Measurements from ENCODE around the gene CATSPER3. TPM values are rescaled to one million over a fixed set of nuclear protein-coding genes. Genes with fewer than 3 reads are reported as not detected.
A peak's percentile ranks its signal among the peaks of the same experiment; 100 is the strongest.

CATSPER3 gene
- not detected for polyA plus RNA-seq (2012; ENCODE audit: missing spikeins)

DNA sequence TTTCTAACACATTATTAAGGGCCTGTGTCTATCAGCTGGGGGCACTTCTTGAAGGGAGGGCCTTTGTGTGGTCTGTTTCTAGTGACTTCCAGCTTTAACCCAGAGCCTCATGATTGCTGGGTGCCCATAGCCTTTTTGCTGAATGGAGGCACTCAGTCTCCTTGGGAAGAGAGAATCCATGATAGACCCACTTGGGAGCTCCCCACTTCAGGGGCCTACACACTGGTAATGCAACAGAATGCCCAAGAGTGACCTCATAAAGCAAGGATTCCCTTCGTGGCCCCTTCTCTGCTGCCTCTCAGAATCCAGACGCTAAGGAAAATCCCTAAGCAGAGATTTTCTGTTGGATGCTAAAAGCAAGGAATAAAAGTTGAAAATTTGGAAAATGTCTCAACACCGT, at the start of gene CATSPER3:
Gene CATSPER3, plus strand, starts transcription at position 301 of the 400 bp plus-strand sequence. Its CDS starts 85 bp downstream, at position 386.
- FAIRE-seq = no peak
- TF ChIP-seq POLR2AphosphoS5 (IDR thresholded peaks at IDR 0.05; ENCODE audit: low read depth, low read length) (no peak), TAF1 (IDR thresholded peaks at IDR 0.05; ENCODE audit: borderline replicate concordance, low read depth, low read length) (no peak), POLR2A (IDR thresholded peaks at IDR 0.05; ENCODE audit: low read depth, low read length) (no peak)

DNA sequence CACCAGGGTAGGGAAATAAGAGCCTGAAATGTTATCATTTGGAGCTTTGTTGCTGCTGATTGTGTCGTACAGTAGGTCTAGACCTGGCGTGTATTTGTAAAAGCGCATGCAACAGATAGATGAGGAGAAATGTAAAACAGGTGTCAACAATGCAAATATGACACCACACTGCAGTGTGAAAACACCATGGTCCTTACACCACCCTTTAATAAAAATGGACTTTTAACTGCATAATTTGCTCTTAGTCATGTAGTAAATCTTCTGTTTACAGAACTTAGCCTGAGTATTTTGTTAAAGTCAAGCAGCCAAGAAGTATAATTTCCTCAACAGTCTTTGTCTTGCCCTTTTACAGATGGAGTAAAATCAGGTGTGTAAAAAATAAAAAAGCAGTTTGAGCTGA, 48.8 kb upstream of the CATSPER3 start:
- TF ChIP-seq TAF1 (IDR thresholded peaks at IDR 0.05; ENCODE audit: borderline replicate concordance, low read depth, low read length) (no peak), POLR2A (IDR thresholded peaks at IDR 0.05; ENCODE audit: low read depth, low read length) (no peak), POLR2AphosphoS5 (IDR thresholded peaks at IDR 0.05; ENCODE audit: low read depth, low read length) (no peak)
- no peak for FAIRE-seq
- DNase-seq (ENCODE audit: insufficient read length) = no peak

More for the DNA sequence above, at the start of gene CATSPER3:
- DNase-seq (ENCODE audit: insufficient read length) = no peak

DNA sequence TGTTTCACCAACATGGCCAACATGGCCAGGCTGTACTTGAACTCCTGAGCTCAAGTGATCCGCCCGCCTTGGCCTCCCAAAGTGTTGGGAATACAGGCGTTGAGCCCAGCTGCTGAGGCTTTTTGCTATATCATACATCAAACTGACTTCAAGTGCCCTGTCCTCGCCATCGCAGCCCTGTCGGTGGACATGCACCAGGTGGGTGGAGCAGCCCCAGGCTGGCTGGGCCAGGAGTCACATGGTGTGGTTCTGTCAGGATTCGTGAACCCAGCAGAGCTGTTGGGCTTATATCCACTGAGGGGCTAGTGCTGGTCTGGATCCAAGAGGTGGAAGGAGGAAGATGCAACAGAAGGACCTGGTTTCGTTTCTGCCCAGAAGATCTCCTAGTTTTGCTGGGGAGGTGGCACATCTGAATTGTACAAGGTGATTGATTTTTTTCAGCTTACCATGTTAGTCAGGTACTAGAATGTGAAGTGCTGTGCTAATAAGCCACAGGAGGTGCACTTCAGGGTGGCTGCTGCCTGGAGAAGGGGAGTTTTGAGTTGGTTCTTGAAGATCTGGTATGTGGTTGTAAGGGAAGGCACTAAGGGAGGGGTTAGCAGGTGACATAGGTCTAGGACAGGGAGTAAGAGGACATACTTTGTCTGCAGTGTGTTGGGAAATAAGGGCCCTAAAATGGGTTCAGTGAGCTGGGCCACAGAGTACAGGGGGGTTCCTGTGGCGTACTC, 46.7 kb upstream of the CATSPER3 start:
- no peak for TF ChIP-seq TAF1 (IDR thresholded peaks at IDR 0.05; ENCODE audit: borderline replicate concordance, low read depth, low read length)
- DNase-seq (ENCODE audit: insufficient read length) = no peak
- FAIRE-seq = no peak

DNA sequence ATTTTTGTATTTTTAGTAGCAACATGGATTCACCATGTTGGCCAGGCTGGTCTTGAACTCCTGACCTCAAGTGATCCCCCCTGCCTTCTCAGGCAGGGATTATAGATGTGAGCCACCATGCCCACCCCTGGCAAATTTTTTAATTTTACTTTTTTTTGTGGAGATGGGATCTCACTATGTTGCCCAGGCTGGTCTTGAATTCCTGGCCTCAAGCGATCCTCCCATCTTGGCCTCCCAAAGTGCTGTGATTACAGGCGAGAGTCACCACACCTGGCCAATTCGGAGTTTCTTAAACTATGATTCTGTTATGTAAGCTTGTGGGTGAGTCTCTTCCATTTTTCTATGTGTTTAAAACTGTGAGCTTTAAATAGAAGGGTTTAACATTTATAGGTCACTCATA, 35.2 kb upstream of the CATSPER3 start:
- no peak for DNase-seq (ENCODE audit: insufficient read length)
- no peak for TF ChIP-seq POLR2AphosphoS5 (IDR thresholded peaks at IDR 0.05; ENCODE audit: low read depth, low read length)
- no peak for TF ChIP-seq TAF1 (IDR thresholded peaks at IDR 0.05; ENCODE audit: borderline replicate concordance, low read depth, low read length)
- no peak for TF ChIP-seq POLR2A (IDR thresholded peaks at IDR 0.05; ENCODE audit: low read depth, low read length)
- FAIRE-seq = no peak

DNA sequence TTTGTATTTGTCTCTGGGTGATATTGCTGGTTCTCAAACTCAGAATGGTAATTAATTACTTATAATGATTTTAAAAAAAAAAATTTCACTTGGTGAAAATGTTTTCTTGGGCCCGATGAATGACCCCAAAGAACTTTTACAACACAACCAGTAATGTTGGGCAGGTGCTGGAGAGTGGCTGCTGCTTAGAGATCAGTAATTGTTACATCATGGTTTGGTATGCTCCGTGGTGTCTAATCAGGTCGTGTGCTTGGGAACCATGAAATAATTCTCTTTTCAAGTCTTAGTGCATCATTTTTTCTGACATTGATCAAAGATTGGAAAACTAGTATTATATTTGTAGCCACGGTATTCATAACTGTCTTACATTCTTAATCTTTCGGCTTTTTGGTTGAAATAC, 33.5 kb upstream of the CATSPER3 start:
- FAIRE-seq (no peak), DNase-seq (ENCODE audit: insufficient read length) (no peak)
- TF ChIP-seq TAF1 (IDR thresholded peaks at IDR 0.05; ENCODE audit: borderline replicate concordance, low read depth, low read length) (no peak), POLR2AphosphoS5 (IDR thresholded peaks at IDR 0.05; ENCODE audit: low read depth, low read length) (no peak), POLR2A (IDR thresholded peaks at IDR 0.05; ENCODE audit: low read depth, low read length) (no peak)

DNA sequence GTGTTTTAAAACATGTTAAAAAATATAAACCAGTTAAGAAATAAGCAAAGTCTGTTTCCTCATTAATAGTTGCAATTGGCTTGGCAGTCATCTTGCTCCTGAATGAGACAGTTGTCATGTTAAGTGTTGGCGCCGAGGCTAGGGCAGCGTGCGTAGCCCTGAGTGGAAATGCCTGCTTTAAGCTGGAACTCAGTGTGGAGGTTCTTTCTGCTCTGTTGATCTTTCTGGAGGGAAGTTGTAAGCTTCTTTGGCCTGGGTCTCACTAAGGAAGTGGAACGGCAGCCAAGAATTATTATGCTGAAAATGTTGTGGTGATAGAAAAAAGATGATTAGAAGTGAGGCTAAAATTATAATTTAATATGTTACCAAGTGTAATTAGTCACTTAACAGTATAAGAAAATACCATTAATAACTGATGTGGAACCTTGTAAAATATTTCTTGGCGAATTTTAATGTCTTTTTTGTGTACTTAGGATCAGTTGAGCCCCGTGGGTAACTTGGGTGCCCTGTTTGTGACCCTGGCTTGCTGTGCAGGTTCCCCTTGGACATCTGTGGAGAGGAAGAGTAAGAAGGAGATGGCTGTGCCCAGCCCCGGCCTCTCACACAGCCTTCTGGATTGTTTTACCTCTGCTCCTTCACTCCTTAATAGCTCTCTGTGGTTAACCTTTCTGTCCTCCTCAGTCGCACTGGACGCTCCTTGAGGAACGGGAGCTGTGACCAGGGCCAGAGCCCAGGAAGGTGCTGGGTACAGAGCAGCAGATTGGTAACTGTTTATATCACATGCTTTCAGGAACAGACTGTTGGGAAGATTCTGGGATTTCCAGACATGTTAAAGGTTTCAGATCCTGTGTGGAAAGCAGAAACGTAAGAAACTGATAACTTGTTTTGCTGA, 31.8 kb upstream of the CATSPER3 start:
- TF ChIP-seq POLR2A (IDR thresholded peaks at IDR 0.05; ENCODE audit: low read depth, low read length) (no peak), TAF1 (IDR thresholded peaks at IDR 0.05; ENCODE audit: borderline replicate concordance, low read depth, low read length) (no peak), POLR2AphosphoS5 (IDR thresholded peaks at IDR 0.05; ENCODE audit: low read depth, low read length) (no peak)
- DNase-seq (ENCODE audit: insufficient read length) = no peak
- FAIRE-seq = no peak

DNA sequence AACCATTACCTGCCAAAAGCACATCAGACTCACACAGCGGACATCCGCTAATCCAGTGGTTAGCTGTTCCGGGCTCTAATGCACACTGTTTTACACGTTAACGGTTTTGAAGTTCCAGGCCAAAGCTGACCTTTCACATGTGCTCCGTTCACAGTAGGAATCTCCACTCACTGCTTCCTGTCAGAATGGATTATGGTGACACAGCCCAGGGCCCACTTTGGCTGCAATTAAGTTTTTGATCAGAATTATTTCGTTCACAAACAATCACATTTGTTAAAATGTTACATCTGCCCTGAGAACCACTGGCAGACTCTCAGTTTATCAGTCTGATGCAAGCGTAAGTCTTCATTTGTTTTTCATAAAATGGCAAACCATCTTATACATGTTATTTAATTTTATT, 30.2 kb upstream of the CATSPER3 start:
- DNase-seq (ENCODE audit: insufficient read length) = no peak

DNA sequence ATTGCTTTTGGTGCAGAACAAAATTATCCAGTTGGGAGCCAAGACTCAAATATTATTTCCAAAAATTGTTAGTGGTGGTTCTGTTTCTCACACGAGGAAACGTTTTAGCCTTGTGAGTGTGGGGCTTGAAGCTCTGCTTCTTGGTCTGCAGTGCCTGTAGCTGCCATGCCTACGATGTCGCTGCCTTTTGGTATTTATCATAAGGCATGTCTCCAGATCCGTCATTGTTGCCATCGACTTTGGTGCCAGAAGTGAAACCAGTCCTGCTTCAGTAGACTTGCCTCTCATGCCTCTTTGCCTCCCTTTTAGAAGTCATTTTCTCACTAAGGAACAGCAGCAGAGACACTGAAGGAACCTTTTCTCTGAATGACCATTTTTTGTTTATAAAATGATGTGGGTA, 29.7 kb upstream of the CATSPER3 start:
- DNase-seq (ENCODE audit: insufficient read length) (no peak), FAIRE-seq (no peak)
- TF ChIP-seq POLR2AphosphoS5 (IDR thresholded peaks at IDR 0.05; ENCODE audit: low read depth, low read length) (no peak), TAF1 (IDR thresholded peaks at IDR 0.05; ENCODE audit: borderline replicate concordance, low read depth, low read length) (no peak), POLR2A (IDR thresholded peaks at IDR 0.05; ENCODE audit: low read depth, low read length) (no peak)

More for the DNA sequence above, 30.2 kb upstream of the CATSPER3 start:
- FAIRE-seq = peak; percentile 27
- TF ChIP-seq TAF1 (IDR thresholded peaks at IDR 0.05; ENCODE audit: borderline replicate concordance, low read depth, low read length) (no peak), POLR2AphosphoS5 (IDR thresholded peaks at IDR 0.05; ENCODE audit: low read depth, low read length) (no peak), POLR2A (IDR thresholded peaks at IDR 0.05; ENCODE audit: low read depth, low read length) (no peak)

DNA sequence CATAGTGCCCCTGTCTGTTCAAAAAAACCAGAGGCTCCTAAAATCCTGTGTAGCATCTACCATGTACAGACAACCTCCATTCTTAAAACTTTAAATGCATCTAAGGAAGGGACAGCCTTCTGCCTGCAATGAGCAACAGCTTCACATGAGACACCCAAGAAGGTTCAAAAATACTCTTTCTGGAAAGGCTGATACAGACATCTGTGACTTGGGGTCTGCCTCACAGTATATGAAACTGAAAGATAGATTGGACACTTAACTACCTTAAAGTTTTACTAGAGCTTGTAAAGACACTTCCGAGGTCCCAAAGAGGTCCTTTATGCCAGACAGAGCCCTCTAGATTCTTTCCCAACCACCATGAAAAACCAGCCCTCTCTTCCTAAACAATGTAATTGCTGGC, 28.2 kb upstream of the CATSPER3 start:
- no peak for DNase-seq (ENCODE audit: insufficient read length)
- no peak for TF ChIP-seq POLR2AphosphoS5 (IDR thresholded peaks at IDR 0.05; ENCODE audit: low read depth, low read length)
- no peak for TF ChIP-seq TAF1 (IDR thresholded peaks at IDR 0.05; ENCODE audit: borderline replicate concordance, low read depth, low read length)
- TF ChIP-seq POLR2A (IDR thresholded peaks at IDR 0.05; ENCODE audit: low read depth, low read length) = no peak
- no peak for FAIRE-seq

DNA sequence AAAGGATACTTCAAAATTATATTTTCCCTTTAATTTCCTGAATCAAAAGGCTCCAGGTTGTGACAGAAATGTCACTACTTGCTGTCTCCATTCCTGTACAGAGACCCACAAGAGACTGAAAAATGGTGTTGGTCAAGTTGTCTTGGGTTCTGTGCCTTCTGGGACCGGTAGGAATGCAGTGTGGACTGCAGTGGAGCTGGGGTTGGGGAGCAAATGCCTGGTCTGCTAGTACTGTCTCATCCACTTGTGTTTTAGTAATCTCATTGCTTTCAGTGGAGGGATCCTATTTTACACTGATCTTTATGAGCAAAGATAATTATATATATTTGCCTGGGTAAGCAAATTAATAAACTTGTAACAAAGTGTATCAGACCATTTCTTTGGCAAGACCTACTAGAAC, 24.2 kb upstream of the CATSPER3 start:
- TF ChIP-seq POLR2A (IDR thresholded peaks at IDR 0.05; ENCODE audit: low read depth, low read length) (no peak), POLR2AphosphoS5 (IDR thresholded peaks at IDR 0.05; ENCODE audit: low read depth, low read length) (no peak), TAF1 (IDR thresholded peaks at IDR 0.05; ENCODE audit: borderline replicate concordance, low read depth, low read length) (no peak)
- FAIRE-seq = no peak

DNA sequence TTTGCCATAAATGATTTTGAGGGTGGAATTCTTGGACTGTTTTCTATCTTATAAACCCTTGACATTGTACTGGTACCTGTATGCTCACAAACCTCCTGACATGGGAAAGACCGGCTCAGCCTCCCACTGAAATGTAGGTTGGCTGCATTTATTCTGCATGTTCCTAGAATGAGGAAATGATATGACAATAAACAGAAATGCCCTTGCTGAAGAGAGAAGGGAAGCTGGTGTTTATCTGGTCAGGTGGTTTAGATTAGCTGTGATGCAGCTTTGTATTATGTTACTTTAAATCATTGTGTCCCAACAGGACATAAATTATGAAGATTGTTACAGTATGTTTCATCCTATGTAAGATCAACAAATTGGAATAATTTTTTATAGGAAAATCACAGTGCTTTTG, 23.1 kb upstream of the CATSPER3 start:
- FAIRE-seq = no peak

More for the DNA sequence above, 24.2 kb upstream of the CATSPER3 start:
- DNase-seq (ENCODE audit: insufficient read length) = no peak

More for the DNA sequence above, 23.1 kb upstream of the CATSPER3 start:
- DNase-seq (ENCODE audit: insufficient read length) = no peak
- TF ChIP-seq POLR2AphosphoS5 (IDR thresholded peaks at IDR 0.05; ENCODE audit: low read depth, low read length) (no peak), TAF1 (IDR thresholded peaks at IDR 0.05; ENCODE audit: borderline replicate concordance, low read depth, low read length) (no peak), POLR2A (IDR thresholded peaks at IDR 0.05; ENCODE audit: low read depth, low read length) (no peak)

Measured in GM12892 (cell line).